Loucy (cell line): ENCODE measurements around the gene SPEF2.

Experiments used
- CTCF ChIP-seq: fragments of 200-600 bp; sonication (generic); conservative IDR thresholded peaks from 2 replicates; pipeline ENCODE4 v1.5.1; 2014; ENCODE audit warnings: mild to moderate bottlenecking, antibody characterized with exemption, low read length
- EZH2phosphoT487 ChIP-seq: fragments of 200-600 bp; IDR thresholded peaks from 2 replicates; pipeline ENCODE4 v1.6.1; 2018; ENCODE audit warnings: antibody characterized with exemption, mild to moderate bottlenecking, moderate library complexity, borderline replicate concordance

- TF ChIP-seq CTCF (no peak), EZH2phosphoT487 (no peak)
Observed at GRCh38 chr5:35707659-35708058, 90.0 kb downstream of the SPEF2 start.
